ENCODE results near the gene TMEM184C. TPM values are rescaled to one million over a fixed set of nuclear protein-coding genes. Genes with fewer than 3 reads are reported as not detected.

The TMEM184C gene
- total RNA-seq, 1 experiment from 2014 or later = 36.3 TPM

DNA sequence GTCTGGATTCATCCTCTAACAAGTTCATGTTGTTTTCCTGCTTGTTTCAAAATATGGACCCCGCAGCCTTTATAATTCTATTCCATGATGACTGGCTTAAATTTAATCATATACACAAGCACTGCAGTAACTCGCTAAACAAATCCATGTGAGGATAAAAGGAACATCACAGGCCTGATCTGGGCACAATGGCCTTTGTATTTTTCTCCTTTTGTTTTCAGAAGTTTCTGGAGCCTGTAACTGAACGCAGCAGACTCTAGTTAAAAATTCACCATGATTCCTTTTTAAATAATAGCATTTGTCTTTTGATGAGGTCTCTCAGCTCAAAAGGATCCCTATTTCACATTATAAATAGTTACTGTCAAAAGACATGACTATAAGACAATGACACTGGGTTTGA, 30.2 kb upstream of the TMEM184C start:
- H3K9me3 ChIP-seq (ENCODE audit: low read depth, low read length, poor library complexity, severe bottlenecking) = no peaks in the 10 kb centered on the region
- no peak overlapping the region for H3K27ac ChIP-seq (ENCODE audit: low read depth, low read length, poor library complexity, severe bottlenecking)
- H3K4me3 ChIP-seq (ENCODE audit: low read depth, low read length, poor library complexity, severe bottlenecking) = no peak overlapping the region
- H3K4me1 ChIP-seq (ENCODE audit: insufficient read depth, low read length, poor library complexity, severe bottlenecking) = peaks cover 10% of the 10 kb centered on the region
- BruUV-seq (replicated peaks) = no TSS peak
- CTCF ChIA-PET = no interaction called here
- intact Hi-C loops (cut with micrococcal nuclease; ENCODE audit: unreplicated experiment) = loop anchor here (5.0 kb wide), 1 partner anchor 570 kb away; no protein-coding TSS in a partner anchor
- H3K27me3 ChIP-seq (replicated peaks; ENCODE audit: insufficient read depth, low read depth, low read length, poor library complexity) = no peaks in the 10 kb centered on the region
- no peaks in the 10 kb centered on the region for H3K36me3 ChIP-seq (ENCODE audit: insufficient read depth, low read length, poor library complexity, severe bottlenecking)
- POLR2A ChIA-PET (ENCODE audit: low non-redundant PET) = no interaction called here
- DNase-seq (ENCODE audit: low spot score) = no peak
- TF ChIP-seq EZH2 (IDR thresholded peaks at IDR 0.05; ENCODE audit: borderline replicate concordance, low read depth, low read length, poor library complexity, severe bottlenecking) = no peak
- TF ChIP-seq, protein P1, sequence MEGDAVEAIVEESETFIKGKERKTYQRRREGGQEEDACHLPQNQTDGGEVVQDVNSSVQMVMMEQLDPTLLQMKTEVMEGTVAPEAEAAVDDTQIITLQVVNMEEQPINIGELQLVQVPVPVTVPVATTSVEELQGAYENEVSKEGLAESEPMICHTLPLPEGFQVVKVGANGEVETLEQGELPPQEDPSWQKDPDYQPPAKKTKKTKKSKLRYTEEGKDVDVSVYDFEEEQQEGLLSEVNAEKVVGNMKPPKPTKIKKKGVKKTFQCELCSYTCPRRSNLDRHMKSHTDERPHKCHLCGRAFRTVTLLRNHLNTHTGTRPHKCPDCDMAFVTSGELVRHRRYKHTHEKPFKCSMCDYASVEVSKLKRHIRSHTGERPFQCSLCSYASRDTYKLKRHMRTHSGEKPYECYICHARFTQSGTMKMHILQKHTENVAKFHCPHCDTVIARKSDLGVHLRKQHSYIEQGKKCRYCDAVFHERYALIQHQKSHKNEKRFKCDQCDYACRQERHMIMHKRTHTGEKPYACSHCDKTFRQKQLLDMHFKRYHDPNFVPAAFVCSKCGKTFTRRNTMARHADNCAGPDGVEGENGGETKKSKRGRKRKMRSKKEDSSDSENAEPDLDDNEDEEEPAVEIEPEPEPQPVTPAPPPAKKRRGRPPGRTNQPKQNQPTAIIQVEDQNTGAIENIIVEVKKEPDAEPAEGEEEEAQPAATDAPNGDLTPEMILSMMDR (conservative IDR thresholded peaks at IDR 0.05; ENCODE audit: low read depth, low read length) = no peak

GRCh38 chr4:147589586-147589985, 27.6 kb upstream of the TMEM184C start:
- POLR2A ChIA-PET (ENCODE audit: low non-redundant PET) = no interaction called here

GRCh38 chr4:147590249-147590920, 26.8 kb upstream of the TMEM184C start:
- Histone ChIP-seq H3K9me3 (ENCODE audit: low read depth, low read length, poor library complexity, severe bottlenecking) (no peaks in the 10 kb centered on the region), H3K4me3 (ENCODE audit: low read depth, low read length, poor library complexity, severe bottlenecking) (no peak overlapping the region), H3K27me3 (replicated peaks; ENCODE audit: insufficient read depth, low read depth, low read length, poor library complexity) (no peaks in the 10 kb centered on the region), H3K27ac (ENCODE audit: low read depth, low read length, poor library complexity, severe bottlenecking) (no peak overlapping the region), H3K4me1 (ENCODE audit: insufficient read depth, low read length, poor library complexity, severe bottlenecking) (peaks cover 10% of the 10 kb centered on the region), H3K36me3 (ENCODE audit: insufficient read depth, low read length, poor library complexity, severe bottlenecking) (no peaks in the 10 kb centered on the region)
- POLR2A ChIA-PET (ENCODE audit: low non-redundant PET) = no interaction called here
- BruUV-seq (replicated peaks) = no TSS peak
- DNase-seq (ENCODE audit: low spot score) = peak; percentile 87
- CTCF ChIA-PET = interaction anchor here (0.6 to 1.6 kb wide), 4 partner anchors 72 to 651 kb away, joined by 4 to 10 read pairs (median 6); no protein-coding TSS in a partner anchor
- TF ChIP-seq, protein P1 (conservative IDR thresholded peaks at IDR 0.05; ENCODE audit: low read depth, low read length) = peak; percentile 84
- TF ChIP-seq EZH2 (IDR thresholded peaks at IDR 0.05; ENCODE audit: borderline replicate concordance, low read depth, low read length, poor library complexity, severe bottlenecking) = no peak
- intact Hi-C loops (cut with micrococcal nuclease; ENCODE audit: unreplicated experiment) = loop anchor here (1.0 to 5.0 kb wide), 4 partner anchors 170 to 673 kb away; no protein-coding TSS in a partner anchor

More at GRCh38 chr4:147589586-147589985, 27.6 kb upstream of the TMEM184C start:
- Histone ChIP-seq H3K4me3 (ENCODE audit: low read depth, low read length, poor library complexity, severe bottlenecking) (no peak overlapping the region), H3K4me1 (ENCODE audit: insufficient read depth, low read length, poor library complexity, severe bottlenecking) (peaks cover 10% of the 10 kb centered on the region), H3K9me3 (ENCODE audit: low read depth, low read length, poor library complexity, severe bottlenecking) (no peaks in the 10 kb centered on the region), H3K27me3 (replicated peaks; ENCODE audit: insufficient read depth, low read depth, low read length, poor library complexity) (no peaks in the 10 kb centered on the region), H3K36me3 (ENCODE audit: insufficient read depth, low read length, poor library complexity, severe bottlenecking) (no peaks in the 10 kb centered on the region), H3K27ac (ENCODE audit: low read depth, low read length, poor library complexity, severe bottlenecking) (peak overlapping the region; percentile 46)
- intact Hi-C loops (cut with micrococcal nuclease; ENCODE audit: unreplicated experiment) = loop anchor here (5.0 kb wide), 1 partner anchor 572 kb away; no protein-coding TSS in a partner anchor
- CTCF ChIA-PET = interaction anchor here (1.4 to 1.6 kb wide), 2 partner anchors 429 to 571 kb away, joined by 9 to 10 read pairs; no protein-coding TSS in a partner anchor
- TF ChIP-seq, protein P1 (conservative IDR thresholded peaks at IDR 0.05; ENCODE audit: low read depth, low read length) = no peak
- no peak for TF ChIP-seq EZH2 (IDR thresholded peaks at IDR 0.05; ENCODE audit: borderline replicate concordance, low read depth, low read length, poor library complexity, severe bottlenecking)
- no TSS peak for BruUV-seq (replicated peaks)
- no peak for DNase-seq (ENCODE audit: low spot score)
